ENCODE data around the gene SORCS2. TPM values are rescaled to one million over a fixed set of nuclear protein-coding genes. Genes with fewer than 3 reads are reported as not detected.

SORCS2 gene
- total RNA-seq, 1 donor from 2014 or later, result under 0.01 TPM

DNA sequence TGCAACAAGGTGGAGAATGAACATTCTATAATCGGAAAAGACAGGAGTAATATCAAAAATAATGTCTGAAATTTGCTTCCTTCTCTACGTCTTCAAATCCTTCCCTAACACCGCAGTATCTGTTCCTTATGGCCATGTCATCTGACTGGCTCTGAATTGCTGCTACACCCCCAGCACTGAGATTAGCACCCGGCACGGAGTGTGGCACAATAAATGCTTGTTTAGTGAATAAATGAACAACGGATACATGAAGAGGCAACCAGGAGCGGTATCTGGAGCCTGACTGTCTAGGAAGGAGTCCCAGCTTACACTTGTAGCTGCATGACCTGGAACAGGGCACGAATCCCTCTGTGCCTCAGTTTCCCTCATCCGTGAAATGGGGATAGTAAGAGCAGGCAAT, 583.1 kb downstream of the SORCS2 start:
- DNase-seq, result no peak

- no peak for DNase-seq
Observed at GRCh38 chr4:7777017-7777710, 584.8 kb downstream of the SORCS2 start.

DNA sequence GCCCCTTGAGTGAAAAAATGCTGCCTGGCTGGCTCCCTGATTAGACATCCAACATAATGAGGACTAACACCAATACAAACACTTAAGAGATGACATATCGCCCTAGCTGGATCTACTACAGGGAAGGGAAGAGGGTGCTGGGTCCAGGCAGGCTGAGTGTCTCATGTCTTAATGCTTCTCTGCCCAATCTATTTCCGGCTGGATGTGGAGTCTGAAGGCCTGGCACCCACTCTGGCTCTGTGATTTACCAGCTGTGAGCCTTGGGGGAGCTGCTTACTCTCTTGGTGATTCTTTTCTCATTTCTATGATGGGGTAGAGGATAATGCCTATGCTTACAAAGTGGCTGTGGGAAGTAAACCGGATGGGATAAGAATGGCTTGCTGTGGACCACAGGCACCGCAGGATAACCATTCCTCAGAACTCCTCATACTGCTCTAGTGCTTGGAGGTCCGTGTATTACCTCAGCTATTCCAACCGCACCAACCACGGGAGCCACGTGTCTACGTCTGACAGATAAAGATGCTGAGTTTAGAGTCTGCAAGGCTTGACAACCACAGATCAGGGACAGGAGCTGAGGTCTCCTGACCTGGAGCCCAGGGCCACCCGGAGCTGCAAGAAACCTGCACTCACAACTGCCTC, 585.7 kb downstream of the SORCS2 start:
- no peak for DNase-seq

DNA sequence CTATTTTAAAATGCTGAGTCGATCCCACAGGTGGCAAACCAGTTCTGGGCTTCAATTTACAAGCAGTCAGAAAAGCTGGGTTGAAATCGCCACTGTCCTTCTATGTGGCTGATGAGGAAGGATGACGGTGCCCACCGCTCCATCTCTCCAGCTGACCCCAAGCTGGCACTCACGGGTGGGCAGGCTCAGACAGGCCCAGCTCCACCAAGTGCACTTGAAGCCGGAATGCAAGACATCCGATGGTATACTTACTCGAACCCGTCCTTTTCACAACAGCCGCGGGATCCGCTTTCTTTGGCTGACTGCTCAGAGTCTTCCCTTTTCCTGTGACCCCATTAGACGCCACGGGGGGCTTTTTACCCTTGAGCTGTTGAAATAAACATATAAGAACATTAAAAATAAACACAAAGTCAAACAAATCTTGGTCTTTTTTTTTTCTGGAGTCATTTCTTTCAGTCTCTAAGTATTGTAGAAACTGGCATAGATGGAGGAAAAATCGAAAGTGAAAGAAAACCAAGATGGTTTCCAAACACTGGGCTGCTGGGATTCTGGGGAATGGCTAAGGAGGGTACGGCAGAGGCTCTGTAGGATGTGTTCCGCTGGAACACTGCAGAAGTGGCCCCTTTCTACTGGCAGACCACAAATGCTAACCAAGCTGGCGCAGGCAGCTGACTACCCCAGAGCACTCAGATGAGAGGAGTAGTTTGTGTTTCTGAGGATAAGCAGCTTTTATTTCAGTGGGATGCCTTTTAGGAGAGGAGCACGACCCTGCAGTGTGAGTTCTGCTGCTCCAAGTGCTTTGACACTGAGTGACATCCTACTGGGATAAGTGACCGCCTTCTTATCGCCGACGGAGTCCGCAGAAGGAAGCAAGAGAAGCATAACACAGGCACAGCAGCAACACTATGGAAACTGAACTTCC, 586.4 kb downstream of the SORCS2 start:
- DNase-seq, result no peak

- DNase-seq, result no peak
Observed at GRCh38 chr4:7779432-7779768, 587.1 kb downstream of the SORCS2 start.

- no peak for DNase-seq
Observed at GRCh38 chr4:7780751-7781348, 588.5 kb downstream of the SORCS2 start.

DNA sequence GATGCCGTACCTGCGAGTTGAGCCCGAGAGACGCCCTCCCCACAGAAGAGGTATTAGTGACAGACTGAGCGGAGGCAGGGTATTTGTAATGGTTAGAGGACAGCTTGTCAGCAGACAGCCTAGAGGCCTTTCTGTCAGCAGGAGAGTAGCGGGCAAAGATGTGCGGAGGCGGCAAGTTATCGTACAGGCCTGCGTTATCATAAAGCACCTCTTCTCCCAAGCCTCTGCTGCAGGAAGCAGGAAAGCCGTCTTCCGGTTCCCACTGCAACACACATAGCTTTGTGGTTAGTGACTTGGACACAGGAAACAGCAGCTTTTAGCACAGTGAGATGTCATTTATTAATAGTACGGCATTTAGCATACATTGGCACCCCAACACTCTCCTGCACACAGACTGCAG, 589.0 kb downstream of the SORCS2 start:
- DNase-seq, result peak; percentile 95

DNA sequence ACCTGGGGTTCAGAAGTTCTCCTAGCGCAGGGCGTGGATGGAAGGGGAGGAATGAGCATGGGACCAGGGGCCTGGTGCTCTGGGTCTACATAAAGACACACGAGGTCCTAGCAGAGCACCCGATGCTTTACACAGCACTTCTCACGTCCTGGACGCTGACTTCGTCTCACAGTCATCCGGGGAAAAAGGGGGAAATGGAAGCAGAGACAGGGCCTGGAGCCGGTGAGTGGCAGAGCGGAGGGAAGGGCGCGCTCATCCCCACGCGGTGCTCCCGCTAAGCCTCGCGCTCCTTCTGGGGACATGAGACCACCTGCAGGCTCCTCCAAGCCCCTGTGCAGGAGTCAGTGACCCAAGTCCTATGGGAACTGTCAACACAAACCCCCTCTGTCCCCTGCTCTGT, 589.7 kb downstream of the SORCS2 start:
- peak; percentile 41 for DNase-seq

- no peak for DNase-seq
Observed at GRCh38 chr4:7782783-7783182, 590.4 kb downstream of the SORCS2 start.

DNA sequence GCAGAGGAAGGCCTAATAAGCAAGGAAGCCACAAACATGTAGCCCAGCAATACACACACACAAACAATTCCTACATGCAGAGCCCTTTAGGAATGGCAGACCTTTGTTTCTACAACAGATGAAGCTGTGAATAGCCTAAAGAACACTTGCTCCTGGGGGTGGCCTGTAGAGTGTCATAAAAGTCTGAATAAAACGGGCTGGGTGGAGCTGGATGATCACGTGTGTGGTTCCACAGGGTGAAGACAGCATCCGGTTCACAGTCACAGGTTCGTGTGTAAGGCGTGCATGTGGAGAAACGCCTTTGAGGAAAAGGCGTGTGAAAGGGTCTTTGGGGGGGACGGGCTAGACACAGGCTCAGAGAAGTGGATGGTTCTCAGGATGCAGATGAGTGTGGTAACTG, 591.2 kb downstream of the SORCS2 start:
- DNase-seq, result no peak

- DNase-seq, result no peak
Observed at GRCh38 chr4:7784131-7784870, 592.0 kb downstream of the SORCS2 start.

DNA sequence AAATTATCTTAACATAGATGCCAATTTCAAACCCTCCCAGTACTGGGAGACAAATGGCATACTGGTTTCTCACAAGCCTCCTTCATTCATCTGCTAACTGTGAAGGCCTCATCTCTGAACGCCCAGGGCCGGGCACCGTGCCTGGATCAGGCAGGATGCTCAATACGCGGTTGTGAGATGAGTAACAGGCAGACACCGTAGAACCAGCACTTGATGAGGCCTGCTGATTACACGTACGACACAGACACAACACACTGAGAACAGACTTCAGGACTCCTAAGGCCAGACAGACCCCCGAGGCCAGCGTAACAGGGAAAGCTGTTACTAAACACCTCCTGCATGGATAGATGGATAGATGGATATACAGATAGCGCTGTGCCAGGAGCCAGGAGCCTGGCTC, 592.7 kb downstream of the SORCS2 start:
- peak; percentile 94 for DNase-seq

DNA sequence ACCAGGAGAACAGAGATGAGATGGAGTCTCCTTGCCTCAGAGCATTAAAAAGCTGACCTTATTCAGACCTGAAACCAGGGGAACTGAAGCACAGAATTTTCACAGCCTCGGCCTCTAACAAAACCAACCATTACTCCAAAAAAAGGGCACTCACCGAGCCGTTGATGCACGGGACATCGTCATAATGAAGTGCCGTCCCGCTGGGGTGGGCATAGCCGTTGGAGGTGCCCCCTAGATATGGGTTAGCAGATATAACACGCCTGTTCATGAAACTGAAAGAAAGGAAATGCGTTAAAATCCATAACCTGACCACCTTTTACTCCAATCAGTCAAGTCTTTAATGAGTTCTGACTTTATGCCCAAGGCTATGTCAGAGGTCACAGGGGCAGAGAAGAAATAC, 593.7 kb downstream of the SORCS2 start:
- DNase-seq, result no peak

GRCh38 chr4:7786517-7786916, 594.2 kb downstream of the SORCS2 start:
- no peak for DNase-seq

GRCh38 chr4:7787067-7787466, 594.7 kb downstream of the SORCS2 start:
- no peak for DNase-seq

DNA sequence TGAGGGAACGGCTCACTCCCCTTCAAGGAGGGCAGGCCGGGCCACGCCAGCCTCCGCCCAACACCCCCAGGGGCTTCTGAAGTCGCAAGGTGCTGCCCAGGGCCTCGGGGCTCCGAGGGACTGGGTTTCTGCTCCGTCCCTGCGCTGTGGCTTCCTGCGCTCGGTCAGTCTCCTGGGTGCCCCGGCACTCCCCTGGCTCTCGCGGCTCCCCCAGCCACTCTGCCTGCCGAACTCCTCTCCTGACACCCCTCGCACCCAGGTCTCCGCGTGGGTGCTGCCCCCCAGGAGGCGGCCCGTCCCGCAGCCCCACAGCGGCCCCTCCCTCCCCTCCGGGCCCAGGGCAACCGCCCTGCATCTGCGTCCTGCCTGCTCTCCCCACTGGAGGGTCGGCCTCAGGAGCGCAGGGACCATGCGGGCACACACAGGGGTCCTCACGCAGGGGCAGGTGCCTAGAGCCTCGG, 595.4 kb downstream of the SORCS2 start:
- no peak for DNase-seq

GRCh38 chr4:7788193-7788592, 595.9 kb downstream of the SORCS2 start:
- DNase-seq, result no peak

GRCh38 chr4:7788694-7789425, 596.5 kb downstream of the SORCS2 start:
- DNase-seq, result no peak

DNA sequence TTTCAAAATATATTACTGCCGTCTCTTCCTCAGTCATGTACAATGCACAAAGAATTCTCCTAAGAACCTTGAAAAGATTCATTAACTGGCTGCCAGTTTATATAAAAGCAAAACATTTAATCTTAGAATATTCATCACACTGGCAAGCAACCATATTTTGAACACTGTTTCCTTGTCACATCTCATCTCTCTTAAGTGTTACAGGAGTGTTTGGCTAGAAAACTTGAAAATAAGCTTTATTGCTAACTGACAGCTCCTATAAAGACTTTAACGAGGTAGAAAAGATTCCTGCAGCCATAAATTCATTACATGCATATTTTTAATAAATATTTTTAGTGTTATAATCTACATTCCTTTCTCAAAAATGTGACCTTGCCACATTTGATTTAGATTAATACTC, 597.7 kb downstream of the SORCS2 start:
- DNase-seq, result no peak

DNA sequence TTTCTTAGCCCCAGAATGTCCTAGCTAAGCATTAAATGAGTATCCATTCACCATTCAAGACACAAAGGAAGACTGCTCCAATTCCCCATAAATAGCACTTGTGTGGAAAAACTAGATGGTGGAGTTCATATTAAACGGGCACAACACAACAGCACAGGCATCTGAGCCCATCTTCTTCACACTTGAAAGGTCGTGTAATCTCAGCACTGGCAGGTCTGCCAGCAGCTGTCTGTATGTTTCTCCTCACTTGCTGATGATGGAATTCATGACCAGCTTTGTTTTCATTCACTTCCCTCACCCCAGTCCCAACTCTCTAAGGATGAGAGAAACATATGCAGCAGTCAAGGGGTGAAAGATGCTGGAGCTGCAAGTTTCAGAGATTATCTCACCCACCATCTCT, 598.7 kb downstream of the SORCS2 start:
- no peak for DNase-seq

Data from dermis blood vessel endothelial cell (primary cell).